Activated naive CD4-positive, alpha-beta T cell treated with anti-CD3 and anti-CD28 coated beads, Interleukin-2, amount 50 U/mL, for 72 hours (primary cell): ENCODE data around the gene CTSL. TPM values are rescaled to one million over a fixed set of nuclear protein-coding genes. Genes with fewer than 3 reads are reported as not detected.
"Not testable (repeated sequence)": the region's sequence is repeated elsewhere in the genome, so short reads cannot be mapped to it uniquely, and the experiment has no call there.

Experiments used
- ATAC-seq, 2 donors: fragments of 150-1000 bp; cut with Tn5 transposase; 2 replicates each; pipeline ENCODE4 v1.10.0; 2021; ENCODE audit warnings: mild to moderate bottlenecking in 2 of 2, moderate library complexity in 2 of 2
- DNase-seq, 2 donors: peaks; one replicate each; pipeline ENCODE4 v3.0.0; 2021 to 2022; ENCODE audit warnings: low spot score in 2 of 2
- H3K27ac Mint-ChIP-seq, 2 donors: one replicate each; pipeline ENCODE4 v1.8.0; 2022; ENCODE audit warnings: mild to moderate bottlenecking in 2 of 2, mixed read lengths in 2 of 2
- H3K36me3 Mint-ChIP-seq, 2 donors: one replicate each; pipeline ENCODE4 v1.8.0; 2022; ENCODE audit warnings: mixed read lengths in 2 of 2
- H3K9me3 Mint-ChIP-seq, 2 donors: one replicate each; pipeline ENCODE4 v1.8.0; 2022; ENCODE audit warnings: mixed read lengths in 2 of 2
- total RNA-seq, 2 donors: library from RNA; stranded (reverse); gene quantifications; one replicate each; pipeline ENCODE4 v1.2.3, GENCODE V29; 2022

Gene CTSL
- total RNA-seq, 2 donors from 2014 or later, result 5.2 to 6.7 TPM

- Mint-ChIP-seq H3K27ac (no peak overlapping the region), H3K9me3 (peaks cover 0 to 4% of the 10 kb centered on the region in 2 donors), H3K36me3 (peaks cover 8 to 16% of the 10 kb centered on the region in 2 donors)
- ATAC-seq, result no peak
- DNase-seq, result no peak
Observed at GRCh38 chr9:87733273-87734052, 7.5 kb downstream of the CTSL start.

DNA sequence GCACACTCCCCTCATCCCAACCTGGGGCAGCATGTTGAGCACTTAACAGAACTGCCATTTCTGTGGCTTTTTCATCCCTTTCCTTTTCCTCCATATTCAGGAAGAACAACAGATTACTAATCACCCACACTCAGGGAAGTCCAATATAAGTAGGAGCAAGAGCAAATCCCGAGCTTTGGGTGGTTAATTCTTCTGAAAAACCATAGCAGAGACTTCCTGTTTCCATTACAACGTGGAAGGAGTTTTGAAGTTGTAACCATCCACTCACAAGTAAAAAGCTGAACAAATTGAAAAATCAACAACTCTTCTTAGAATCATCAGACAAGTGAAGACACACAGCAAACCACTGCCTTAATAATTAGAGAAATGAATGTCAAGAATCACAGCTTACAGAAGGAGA, 8.2 kb downstream of the CTSL start:
- Mint-ChIP-seq H3K9me3 (peaks cover 0 to 4% of the 10 kb centered on the region in 2 donors), H3K27ac (no peak overlapping the region), H3K36me3 (peaks cover 8 to 16% of the 10 kb centered on the region in 2 donors)
- ATAC-seq, result no peak
- DNase-seq, result no peak

GRCh38 chr9:87739546-87739945, 13.6 kb downstream of the CTSL start:
- ATAC-seq (no peak), DNase-seq (no peak)
- H3K9me3 Mint-ChIP-seq, result peaks cover 0 to 3% of the 10 kb centered on the region in 2 donors
- no peak overlapping the region for H3K27ac Mint-ChIP-seq
- H3K36me3 Mint-ChIP-seq, result peaks cover 4 to 5% of the 10 kb centered on the region in 2 donors

DNA sequence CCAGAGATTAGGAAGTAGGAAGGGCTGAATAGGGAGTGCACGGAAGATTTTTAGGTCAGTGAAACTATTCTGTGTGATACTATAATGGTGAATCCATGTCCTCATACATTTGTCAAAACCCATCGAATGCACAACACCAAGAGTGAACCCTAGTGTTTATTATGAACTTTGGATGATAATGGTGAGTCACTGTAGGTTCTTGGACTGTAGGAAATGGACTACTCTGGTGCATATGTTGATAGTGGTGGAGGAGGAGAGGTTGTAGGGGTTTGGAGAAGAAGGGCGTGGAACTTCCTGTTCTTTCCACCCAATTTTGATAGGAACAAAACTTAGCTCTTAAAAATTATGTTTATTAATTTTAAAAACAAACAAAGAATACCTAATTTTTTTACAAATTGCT, 14.3 kb downstream of the CTSL start:
- Mint-ChIP-seq H3K36me3 (peaks cover 3 to 4% of the 10 kb centered on the region in 2 donors), H3K9me3 (peaks cover 0 to 3% of the 10 kb centered on the region in 2 donors), H3K27ac (no peak overlapping the region)
- DNase-seq (no peak), ATAC-seq (no peak)

- DNase-seq (no peak), ATAC-seq (no peak)
- H3K36me3 Mint-ChIP-seq, result no peaks in the 10 kb centered on the region
- H3K9me3 Mint-ChIP-seq, result peaks cover 0 to 3% of the 10 kb centered on the region in 2 donors
- H3K27ac Mint-ChIP-seq, result no peak overlapping the region
Observed at GRCh38 chr9:87741326-87741725, 15.4 kb downstream of the CTSL start.

- Mint-ChIP-seq H3K36me3 (no peaks in the 10 kb centered on the region), H3K27ac (no peak overlapping the region), H3K9me3 (peaks cover 0 to 3% of the 10 kb centered on the region in 2 donors)
- ATAC-seq (no peak), DNase-seq (no peak)
Observed at GRCh38 chr9:87741891-87742290, 16.0 kb downstream of the CTSL start.

- no peak for DNase-seq
- Mint-ChIP-seq H3K36me3 (no peaks in the 10 kb centered on the region), H3K27ac (no peak overlapping the region), H3K9me3 (peaks cover 0 to 3% of the 10 kb centered on the region in 2 donors)
- ATAC-seq, result no peak
Observed at GRCh38 chr9:87742813-87743428, 17.0 kb downstream of the CTSL start.

DNA sequence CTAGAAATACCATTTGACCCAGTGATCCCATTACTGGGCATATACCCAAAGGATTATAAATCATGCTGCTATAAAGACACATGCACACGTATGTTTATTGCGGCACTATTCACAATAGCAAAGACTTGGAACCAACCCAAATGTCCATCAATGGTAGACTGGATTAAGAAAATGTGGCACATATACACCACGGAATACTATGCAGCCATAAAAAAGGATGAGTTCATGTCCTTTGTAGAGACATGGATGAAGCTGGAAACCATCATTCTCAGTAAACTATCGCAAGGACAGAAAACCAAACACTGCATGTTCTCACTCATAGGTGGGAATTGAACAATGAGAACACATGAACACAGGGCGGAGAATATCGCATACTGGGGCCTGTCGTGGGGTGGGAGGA, 18.3 kb downstream of the CTSL start:
- H3K36me3 Mint-ChIP-seq, ATAC-seq, H3K9me3 Mint-ChIP-seq, DNase-seq, H3K27ac Mint-ChIP-seq: not testable (repeated sequence)

DNA sequence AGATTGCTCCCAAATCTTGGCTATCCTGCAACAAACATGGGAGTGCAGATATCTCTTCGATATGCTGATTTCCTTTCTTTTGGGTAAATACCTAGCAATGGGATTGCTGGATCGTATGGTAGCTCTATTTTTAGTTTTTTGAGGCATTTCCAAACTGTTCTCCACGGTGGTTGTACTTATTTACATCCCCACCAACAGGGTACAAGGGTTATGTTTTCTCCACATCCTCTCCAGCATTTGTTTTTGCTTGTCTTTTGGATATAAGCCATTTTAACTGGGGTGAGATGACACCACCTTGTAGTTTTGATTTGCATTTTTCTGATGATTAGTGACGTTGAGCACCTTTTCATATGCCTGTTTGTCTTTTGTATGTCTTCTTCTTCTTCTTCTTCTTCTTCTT, 20.3 kb downstream of the CTSL start:
- ATAC-seq (no peak), DNase-seq (no peak)
- peaks cover 0 to 3% of the 10 kb centered on the region in 2 donors for H3K9me3 Mint-ChIP-seq
- no peak overlapping the region for H3K27ac Mint-ChIP-seq
- no peaks in the 10 kb centered on the region for H3K36me3 Mint-ChIP-seq

DNA sequence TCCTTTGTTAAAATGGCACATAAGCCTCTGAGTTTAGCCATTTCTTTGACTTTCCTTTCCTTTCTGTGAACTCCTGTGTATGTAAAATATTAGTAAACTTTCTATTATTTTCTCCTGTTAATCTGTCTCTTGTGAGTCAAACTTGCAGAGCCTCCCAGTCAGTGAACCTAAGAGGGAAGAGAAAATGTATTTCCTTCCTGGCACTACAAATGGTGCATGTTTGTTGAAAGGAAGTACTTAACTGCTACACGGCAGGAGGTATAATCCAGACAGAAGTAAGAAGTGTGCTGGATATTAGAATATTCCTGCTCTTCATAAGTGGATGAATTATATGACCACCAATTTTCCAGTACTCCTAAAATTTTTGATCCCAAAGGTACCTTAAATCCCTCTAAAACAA, 23.0 kb downstream of the CTSL start:
- no peak overlapping the region for H3K27ac Mint-ChIP-seq
- no peak for DNase-seq
- H3K36me3 Mint-ChIP-seq, result peaks cover 0 to 6% of the 10 kb centered on the region in 2 donors
- H3K9me3 Mint-ChIP-seq, result peaks cover 6% of the 10 kb centered on the region in 2 donors
- ATAC-seq, result no peak

DNA sequence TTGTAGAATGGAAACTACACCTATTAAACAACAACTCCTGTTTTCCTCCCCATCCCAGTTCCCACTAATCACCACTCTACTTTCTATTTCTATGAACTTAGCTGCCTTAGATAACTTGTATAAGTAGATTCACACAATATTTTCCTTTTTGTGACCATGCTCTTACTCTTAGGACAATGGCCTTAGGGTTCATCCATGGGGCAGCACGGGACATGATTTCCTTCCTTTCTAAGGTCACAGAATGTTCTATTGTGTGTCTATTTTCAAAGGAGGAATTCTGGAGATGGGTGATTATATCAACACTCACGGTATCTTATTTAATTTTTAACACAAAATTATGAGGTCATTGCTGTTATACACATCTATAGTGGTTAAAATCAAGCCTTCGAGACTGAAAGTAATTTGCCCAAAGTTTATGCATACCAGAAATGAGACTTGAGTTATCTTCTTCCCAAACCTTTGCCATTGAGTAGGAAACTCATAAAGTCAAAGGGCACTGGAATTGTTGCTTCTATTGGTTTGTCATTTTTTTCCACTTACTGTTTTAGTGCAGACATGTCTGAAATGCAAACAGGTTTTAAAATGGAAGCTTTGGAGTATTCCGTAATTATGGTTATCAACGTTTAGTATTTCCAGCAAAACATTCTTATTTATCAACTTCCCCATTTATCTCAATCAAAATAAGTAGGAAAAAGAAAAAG, 23.6 kb downstream of the CTSL start:
- ATAC-seq, result no peak
- no peak overlapping the region for H3K27ac Mint-ChIP-seq
- H3K9me3 Mint-ChIP-seq, result peaks cover 6% of the 10 kb centered on the region in 2 donors
- H3K36me3 Mint-ChIP-seq, result peaks cover 0 to 6% of the 10 kb centered on the region in 2 donors
- no peak for DNase-seq

- no peak overlapping the region for H3K27ac Mint-ChIP-seq
- DNase-seq (no peak), ATAC-seq (no peak)
- peaks cover 6 to 14% of the 10 kb centered on the region in 2 donors for H3K9me3 Mint-ChIP-seq
- H3K36me3 Mint-ChIP-seq, result peaks cover 0 to 6% of the 10 kb centered on the region in 2 donors
Observed at GRCh38 chr9:87750726-87751125, 24.8 kb downstream of the CTSL start.

GRCh38 chr9:87751423-87751822, 25.5 kb downstream of the CTSL start:
- H3K27ac Mint-ChIP-seq, result no peak overlapping the region
- H3K36me3 Mint-ChIP-seq, result peaks cover 0 to 6% of the 10 kb centered on the region in 2 donors
- peaks cover 6 to 14% of the 10 kb centered on the region in 2 donors for H3K9me3 Mint-ChIP-seq
- DNase-seq, result no peak
- no peak for ATAC-seq

DNA sequence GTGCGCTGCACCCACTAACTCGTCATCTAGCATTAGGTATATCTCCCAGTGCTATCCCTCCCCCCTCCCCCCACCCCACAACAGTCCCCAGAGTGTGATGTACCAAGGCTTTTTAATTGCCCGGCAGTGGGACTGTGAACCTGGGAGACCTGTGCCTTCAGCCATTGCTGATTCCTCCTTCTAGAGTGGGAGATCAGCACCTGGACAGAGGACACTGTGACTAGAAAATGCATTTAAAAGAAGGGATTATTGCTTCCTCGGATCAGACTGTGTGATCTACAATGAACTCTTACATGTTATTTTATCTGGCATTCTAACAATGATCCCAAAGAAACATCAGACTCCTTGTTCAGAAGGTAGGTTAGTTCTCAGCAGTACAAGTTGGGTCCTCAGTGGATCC, 25.9 kb downstream of the CTSL start:
- Mint-ChIP-seq H3K36me3 (peaks cover 0 to 6% of the 10 kb centered on the region in 2 donors), H3K9me3 (peaks cover 6 to 14% of the 10 kb centered on the region in 2 donors), H3K27ac (no peak overlapping the region)
- ATAC-seq (no peak), DNase-seq (no peak)

GRCh38 chr9:87753313-87753712, 27.4 kb downstream of the CTSL start:
- H3K9me3 Mint-ChIP-seq, result peaks cover 6 to 14% of the 10 kb centered on the region in 2 donors
- ATAC-seq, result no peak
- H3K27ac Mint-ChIP-seq, result no peak overlapping the region
- DNase-seq, result no peak
- H3K36me3 Mint-ChIP-seq, result peaks cover 0 to 6% of the 10 kb centered on the region in 2 donors

GRCh38 chr9:87758330-87758729, 32.4 kb downstream of the CTSL start:
- DNase-seq, H3K27ac Mint-ChIP-seq, H3K36me3 Mint-ChIP-seq, H3K9me3 Mint-ChIP-seq, ATAC-seq: not testable (repeated sequence)

GRCh38 chr9:87759980-87760379, 34.1 kb downstream of the CTSL start:
- H3K36me3 Mint-ChIP-seq, DNase-seq, H3K9me3 Mint-ChIP-seq, ATAC-seq, H3K27ac Mint-ChIP-seq: not testable (repeated sequence)
